LNCAP (cell line): ENCODE results near the gene RASGEF1C.

Source experiments
- TF ChIP-seq, protein P1 (sequence below): fragments of 450-650 bp; IDR thresholded peaks from 2 replicates; pipeline ENCODE4 v1.5.1; 2017; ENCODE audit warnings: mild to moderate bottlenecking

RASGEF1C gene

DNA sequence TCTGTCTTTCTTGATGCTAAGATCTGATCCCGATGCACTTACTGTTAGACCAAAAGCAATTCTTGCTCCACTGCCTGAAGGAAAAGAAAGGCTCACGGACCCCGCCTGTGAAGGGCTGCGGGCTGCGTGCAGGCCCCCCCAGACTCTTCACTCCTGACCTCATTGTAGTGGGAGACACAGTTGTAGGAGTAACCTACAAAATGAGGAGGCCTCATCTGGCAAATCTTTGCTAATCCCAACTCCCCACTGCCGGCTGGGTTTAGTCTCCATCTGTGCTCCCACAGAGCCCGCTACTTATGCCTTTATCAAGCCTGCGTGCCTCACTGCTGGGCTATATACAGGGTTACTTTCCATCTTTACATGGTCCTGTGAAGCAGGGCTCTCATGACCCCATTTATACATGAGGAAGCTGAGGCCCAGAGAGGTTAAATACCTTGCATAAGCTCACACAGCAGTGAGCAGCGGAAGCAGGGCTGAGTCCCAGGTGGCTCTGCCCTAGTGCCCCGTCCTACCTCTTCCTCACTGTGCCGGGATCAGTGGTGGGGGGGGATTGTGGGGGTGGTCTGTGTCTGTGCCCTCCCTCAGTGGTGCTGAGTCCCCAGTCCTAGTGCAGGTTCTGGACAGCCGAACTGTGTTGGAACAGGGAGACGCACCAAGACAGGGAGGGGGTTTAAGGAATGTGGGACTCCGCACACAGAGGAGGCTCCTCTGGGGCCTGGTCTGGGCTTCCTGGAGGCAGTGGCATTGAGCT, 93.5 kb downstream of the RASGEF1C start:
- TF ChIP-seq, protein P1, sequence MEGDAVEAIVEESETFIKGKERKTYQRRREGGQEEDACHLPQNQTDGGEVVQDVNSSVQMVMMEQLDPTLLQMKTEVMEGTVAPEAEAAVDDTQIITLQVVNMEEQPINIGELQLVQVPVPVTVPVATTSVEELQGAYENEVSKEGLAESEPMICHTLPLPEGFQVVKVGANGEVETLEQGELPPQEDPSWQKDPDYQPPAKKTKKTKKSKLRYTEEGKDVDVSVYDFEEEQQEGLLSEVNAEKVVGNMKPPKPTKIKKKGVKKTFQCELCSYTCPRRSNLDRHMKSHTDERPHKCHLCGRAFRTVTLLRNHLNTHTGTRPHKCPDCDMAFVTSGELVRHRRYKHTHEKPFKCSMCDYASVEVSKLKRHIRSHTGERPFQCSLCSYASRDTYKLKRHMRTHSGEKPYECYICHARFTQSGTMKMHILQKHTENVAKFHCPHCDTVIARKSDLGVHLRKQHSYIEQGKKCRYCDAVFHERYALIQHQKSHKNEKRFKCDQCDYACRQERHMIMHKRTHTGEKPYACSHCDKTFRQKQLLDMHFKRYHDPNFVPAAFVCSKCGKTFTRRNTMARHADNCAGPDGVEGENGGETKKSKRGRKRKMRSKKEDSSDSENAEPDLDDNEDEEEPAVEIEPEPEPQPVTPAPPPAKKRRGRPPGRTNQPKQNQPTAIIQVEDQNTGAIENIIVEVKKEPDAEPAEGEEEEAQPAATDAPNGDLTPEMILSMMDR: no peak

DNA sequence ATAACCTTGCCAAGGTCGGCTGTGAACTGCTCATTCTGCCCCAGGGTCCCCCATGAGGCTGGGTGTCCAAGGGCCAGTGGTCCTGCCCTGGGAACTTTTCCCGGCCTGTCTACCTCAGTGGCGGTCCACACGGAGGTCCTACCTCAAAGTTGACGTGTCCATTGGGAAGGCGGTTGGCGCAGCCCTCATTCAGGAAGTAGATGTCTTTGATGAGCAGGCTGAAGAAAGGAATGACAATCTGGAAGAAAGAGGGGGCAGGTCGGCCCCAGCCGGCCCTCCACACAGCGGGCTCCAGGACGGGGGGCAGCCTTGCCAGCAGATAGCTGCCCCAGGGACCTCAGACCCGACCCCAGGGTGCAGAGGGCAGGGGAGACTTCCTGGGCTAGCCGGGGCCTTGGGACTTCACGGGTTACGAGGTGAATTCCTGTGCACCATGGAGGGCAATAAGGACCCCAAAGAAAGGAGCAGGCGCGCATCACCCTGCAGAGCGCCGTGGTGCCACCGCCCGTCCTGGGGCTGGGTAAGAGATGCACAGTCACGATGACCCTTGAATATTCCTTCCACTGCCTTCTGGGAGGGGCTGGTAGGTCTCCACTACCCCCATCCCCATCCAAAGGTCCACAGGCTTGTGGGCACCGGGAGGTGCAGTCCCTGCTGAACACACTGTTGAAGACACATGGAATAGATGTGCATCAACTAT, 94.6 kb downstream of the RASGEF1C start:
- TF ChIP-seq, protein P1: no peak

DNA sequence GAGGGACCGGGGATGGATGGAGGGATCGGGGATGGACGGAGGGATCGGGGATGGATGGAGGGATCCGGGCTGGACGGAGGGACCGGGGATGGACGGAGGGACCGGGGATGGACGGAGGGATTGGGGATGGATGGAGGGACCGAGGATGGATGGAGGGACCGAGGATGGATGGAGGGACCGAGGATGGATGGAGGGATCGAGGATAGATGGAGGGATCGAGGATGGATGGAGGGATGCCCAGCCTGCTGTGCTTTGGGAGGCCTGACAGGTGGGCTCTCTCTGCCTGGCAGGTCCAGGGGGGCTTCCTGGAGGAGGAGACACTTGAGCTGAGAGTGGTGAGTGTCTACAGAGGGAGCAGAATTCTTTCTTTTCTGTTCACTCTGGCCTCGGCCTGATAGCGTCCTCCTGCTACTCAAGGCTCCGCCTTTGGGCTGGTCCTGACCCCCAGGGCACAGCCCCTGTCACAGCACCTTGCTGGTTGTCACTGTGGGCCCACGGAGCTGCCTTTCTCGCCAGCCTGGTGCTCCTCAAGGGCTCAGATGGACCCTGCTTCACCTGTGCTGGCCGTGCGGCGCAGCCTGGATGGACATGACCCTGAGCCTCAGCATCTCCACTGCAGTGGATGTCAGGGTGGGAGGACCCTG, 95.2 kb downstream of the RASGEF1C start:
- TF ChIP-seq, protein P1: no peak

- TF ChIP-seq, protein P1: no peak
Measured at GRCh38 chr5:180112181-180112861, 96.7 kb downstream of the RASGEF1C start.

DNA sequence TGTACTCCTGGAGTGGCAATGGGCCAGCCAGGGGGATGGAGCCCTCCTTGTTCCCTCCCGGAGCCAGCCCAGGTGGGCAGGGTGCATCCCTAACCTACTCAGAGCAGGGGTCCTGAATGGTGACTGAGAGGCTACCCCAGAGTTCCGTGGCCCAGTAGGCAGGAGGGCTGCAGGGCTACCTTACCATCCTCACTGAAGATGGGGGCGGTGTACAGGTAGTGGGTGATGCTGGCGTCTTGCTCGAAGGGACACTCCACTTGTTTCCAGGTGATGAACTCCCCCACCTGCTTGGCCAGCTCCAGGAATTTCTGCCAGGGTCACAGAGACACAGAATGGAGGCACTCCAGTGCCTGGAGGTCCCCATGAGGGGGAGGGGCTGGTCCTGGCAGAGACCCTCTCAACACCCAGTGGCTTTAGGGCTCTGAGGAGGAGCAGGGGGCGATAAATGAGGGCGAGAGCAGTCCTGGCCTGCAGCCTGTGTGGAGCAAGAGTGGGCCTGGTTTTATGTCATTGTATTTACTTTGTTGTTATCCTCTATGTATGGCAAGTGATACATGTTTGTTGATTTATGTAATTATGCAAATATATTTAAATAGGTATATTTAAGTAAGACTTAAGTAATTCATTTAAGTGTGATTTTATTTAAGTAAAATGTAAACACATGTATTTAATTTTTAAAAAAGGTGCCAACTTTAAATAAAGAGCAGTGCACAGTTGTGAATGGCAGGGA, 97.6 kb downstream of the RASGEF1C start:
- TF ChIP-seq, protein P1: no peak

- TF ChIP-seq, protein P1: no peak
Measured at GRCh38 chr5:180109920-180110319, 99.1 kb downstream of the RASGEF1C start.

DNA sequence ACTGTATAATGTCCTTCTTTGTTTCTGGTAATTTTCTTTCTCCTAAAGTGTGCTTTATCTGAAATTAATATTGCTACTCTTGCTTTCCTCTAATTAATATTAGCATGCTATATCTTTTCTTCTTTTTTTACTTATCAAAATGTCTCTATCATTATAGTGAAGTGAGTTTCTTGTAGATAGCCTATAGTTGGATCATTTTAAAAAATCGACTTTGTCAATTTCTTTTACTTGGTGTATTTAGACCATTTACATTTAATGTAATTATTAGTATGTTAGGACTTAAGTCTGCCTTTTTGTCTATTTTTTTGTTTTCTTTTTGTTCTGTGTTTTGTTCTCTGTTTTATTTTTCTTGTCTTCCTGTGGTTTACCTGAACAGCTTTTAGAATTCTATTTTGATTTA, 102.0 kb downstream of the RASGEF1C start:
- TF ChIP-seq, protein P1: no peak
